Bronchial epithelial cell (primary cell): ENCODE data around the gene TMEM271. TPM values are rescaled to one million over a fixed set of nuclear protein-coding genes. Genes with fewer than 3 reads are reported as not detected.

ENCODE experiments used
- DNase-seq: peaks from one replicate; pipeline ENCODE4 v3.0.0-alpha.2; 2010; ENCODE audit warnings: low read depth
- FAIRE-seq: peaks from 2 replicates; lab custom pipeline; 2011; peaks lifted over from hg19 to GRCh38; lab: Jason Lieb, UNC
- H3K27me3 ChIP-seq: 2 replicates; pipeline ENCODE4 v1.5.1; 2011; ENCODE audit warnings: low read length; ENCODE audit not compliant: control insufficient read depth, insufficient read depth
- H3K36me3 ChIP-seq: 2 replicates; pipeline ENCODE4 v1.5.1; 2011; ENCODE audit warnings: low read length; ENCODE audit not compliant: control insufficient read depth, insufficient read depth
- H3K4me3 ChIP-seq: 2 replicates; pipeline ENCODE4 v1.5.1; 2011; ENCODE audit warnings: mild to moderate bottlenecking, low read depth, low read length, control low read depth
- total RNA-seq: library from RNA; depleted of rRNA; stranded (reverse); fragments of >200 nt; gene quantifications from 2 replicates; pipeline ENCODE4 v1.2.1, GENCODE V29; 2014
- TF ChIP-seq, protein P1 (sequence below): IDR thresholded peaks from 2 replicates; pipeline ENCODE4 v1.5.1; 2011; ENCODE audit warnings: mild to moderate bottlenecking, moderate library complexity, low read length, control low read depth, inconsistent platforms; ENCODE audit not compliant: insufficient read depth, severe bottlenecking

Gene TMEM271, protein sequence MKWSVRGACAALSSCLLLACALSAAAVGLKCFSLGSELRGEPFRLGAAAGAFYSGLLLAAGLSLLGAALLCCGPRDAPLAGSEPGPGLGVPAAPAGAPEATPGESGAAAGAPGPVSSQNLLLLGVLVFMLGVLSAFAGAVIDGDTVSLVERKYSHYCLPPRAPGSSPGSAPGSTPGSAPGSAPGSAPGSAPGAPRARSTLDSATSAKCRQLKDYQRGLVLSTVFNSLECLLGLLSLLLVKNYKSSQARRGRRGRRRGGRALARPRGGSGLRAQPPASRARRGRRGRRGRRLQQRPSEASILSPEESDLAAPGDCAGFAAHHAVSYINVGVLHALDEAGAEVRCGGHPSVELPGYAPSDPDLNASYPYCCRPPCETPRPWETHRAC
- not detected in 2 replicates for total RNA-seq

DNA sequence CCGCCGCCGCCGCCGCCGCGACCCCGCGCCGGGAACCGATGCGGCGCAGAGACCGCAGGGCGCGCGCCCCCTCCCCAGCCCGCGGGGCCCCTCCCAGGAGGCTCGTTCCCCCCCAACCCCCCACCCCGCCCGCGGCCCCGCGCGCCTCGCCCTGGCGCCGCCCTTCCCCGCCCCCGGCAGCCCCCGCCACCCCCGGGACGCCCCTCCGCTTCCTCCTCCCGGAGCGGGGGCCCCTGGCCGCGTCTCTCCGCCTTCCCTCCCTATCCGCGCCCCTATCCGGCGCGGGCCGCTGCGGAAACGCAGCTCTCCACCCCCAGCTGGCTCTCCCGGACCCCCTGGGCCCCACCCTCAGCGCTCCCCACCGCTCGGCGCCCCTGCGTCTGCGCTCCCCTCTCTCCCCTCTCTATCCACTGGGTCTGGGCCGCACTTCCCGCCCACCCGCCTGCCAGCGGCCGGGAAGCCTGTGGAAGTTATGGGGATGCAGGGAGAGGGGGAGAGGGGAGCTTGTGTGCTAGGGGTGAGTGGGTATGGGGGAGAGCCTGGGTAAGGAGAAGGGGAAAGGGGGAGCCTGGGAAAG lies at the start of gene TMEM271:
TSS of gene TMEM271 (minus strand) at position 51 of the 577 bp plus-strand sequence. CDS start 233 bp downstream, outside the sequence.
- TF ChIP-seq, protein P1, sequence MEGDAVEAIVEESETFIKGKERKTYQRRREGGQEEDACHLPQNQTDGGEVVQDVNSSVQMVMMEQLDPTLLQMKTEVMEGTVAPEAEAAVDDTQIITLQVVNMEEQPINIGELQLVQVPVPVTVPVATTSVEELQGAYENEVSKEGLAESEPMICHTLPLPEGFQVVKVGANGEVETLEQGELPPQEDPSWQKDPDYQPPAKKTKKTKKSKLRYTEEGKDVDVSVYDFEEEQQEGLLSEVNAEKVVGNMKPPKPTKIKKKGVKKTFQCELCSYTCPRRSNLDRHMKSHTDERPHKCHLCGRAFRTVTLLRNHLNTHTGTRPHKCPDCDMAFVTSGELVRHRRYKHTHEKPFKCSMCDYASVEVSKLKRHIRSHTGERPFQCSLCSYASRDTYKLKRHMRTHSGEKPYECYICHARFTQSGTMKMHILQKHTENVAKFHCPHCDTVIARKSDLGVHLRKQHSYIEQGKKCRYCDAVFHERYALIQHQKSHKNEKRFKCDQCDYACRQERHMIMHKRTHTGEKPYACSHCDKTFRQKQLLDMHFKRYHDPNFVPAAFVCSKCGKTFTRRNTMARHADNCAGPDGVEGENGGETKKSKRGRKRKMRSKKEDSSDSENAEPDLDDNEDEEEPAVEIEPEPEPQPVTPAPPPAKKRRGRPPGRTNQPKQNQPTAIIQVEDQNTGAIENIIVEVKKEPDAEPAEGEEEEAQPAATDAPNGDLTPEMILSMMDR, result no peak
- FAIRE-seq (no peak), DNase-seq (no peak)
- no peak within 1 kb of the TSS for H3K4me3 ChIP-seq
- H3K27me3 ChIP-seq, result peaks cover 32% of the 10 kb centered on the region
- no peaks in the 10 kb centered on the region for H3K36me3 ChIP-seq

DNA sequence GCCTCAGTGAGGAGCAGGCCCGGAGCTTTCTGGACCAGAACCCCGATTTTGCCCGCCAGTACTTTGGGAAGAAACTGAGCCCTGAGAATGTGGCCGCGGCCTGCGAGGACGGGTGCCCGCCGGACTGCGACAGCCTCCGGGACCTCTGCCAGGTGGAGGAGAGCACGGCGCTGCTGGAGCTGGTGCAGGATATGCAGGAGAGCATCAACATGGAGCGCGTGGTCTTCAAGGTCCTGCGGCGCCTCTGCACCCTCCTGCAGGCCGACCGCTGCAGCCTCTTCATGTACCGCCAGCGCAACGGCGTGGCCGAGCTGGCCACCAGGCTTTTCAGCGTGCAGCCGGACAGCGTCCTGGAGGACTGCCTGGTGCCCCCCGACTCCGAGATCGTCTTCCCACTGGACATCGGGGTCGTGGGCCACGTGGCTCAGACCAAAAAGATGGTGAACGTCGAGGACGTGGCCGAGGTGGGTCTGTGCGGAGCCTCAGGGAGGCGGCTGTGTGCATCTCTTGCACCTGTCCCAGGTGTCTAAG lies 49.6 kb upstream of the TMEM271 start:
- TF ChIP-seq, protein P1, result no peak
- FAIRE-seq (no peak), DNase-seq (no peak)
- Histone ChIP-seq H3K4me3 (no peak overlapping the region), H3K36me3 (no peaks in the 10 kb centered on the region), H3K27me3 (no peaks in the 10 kb centered on the region)

DNA sequence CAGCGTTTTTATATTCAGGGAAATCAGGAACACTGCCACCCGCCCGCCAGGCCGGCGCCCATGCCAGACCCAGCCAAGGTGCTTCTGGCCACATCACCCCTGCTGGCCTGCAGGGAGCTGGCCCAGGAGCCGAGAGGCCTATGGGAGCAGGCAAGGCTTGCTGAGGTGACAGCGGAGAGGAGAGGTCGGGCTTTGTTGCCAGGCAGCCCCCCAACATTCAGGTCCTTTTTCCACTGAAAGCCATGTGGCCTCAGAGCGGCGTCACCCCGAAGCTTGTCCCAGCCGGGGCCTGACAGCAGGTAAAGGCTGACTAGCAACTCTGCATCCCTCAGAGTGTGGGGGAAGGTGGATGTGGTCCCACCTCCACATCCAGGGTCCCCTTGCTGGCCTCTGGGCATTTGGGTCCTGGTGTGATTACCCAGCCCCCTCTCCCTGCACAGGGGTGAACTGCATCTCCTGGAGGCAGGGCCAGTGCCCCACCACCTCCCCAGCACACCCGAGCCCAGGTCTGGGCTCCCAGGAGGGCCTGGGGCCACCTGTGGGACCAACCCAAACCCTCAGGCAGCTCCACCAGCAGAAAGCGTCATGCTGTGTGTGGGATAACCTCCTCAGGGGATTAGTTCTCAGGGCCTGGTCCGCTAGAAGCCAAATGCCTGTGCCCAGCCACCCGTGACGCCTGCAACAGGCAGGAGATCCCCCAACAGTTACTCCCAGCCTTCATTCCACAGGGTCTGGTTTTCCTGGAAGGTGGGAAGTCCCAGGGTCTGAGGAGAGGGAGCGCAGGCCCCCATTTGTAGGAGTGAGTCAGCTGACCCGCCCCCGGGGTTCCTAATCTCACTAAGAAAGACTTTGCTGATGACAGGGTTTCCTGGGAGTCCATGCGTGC lies 48.9 kb upstream of the TMEM271 start, which contains the start of gene PDE6B:
TSS of gene PDE6B (plus strand) at position 869 of the 886 bp plus-strand sequence. CDS start 54 bp downstream, outside the sequence.
- FAIRE-seq, result no peak
- Histone ChIP-seq H3K36me3 (no peaks in the 10 kb centered on the region), H3K27me3 (no peaks in the 10 kb centered on the region), H3K4me3 (no peak within 1 kb of the TSS)
- TF ChIP-seq, protein P1, result no peak
- no peak for DNase-seq

DNA sequence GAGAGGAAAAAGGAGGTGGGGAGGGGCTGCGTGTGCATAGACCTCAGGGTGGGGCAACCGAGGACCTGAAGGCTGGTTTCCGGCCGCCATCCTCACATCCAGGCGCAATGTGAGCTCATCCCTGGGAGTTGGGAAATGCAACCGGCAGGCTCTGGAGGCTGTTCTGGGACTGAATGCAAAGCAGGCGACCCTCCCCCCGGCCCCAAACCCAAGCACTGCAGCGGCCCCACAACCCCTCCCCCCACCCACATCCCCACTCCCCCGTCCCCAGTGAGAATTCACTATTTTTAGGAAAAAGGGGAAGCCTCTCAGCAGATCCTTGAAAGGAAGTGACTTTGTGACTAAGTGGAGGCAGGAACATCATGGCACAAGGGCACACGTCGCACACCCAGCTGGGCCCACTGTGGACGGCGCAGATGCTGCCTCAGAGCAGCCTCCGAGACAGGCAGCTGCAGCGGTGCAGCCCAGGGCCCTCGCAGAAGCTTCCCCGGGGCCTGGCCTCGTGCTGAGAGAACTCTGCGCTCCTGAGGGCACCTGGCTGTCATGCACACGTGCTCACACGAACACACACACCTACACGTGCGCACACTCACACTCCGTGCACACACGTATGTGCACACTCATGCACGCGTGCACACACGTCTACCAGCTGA lies 47.9 kb upstream of the TMEM271 start:
- FAIRE-seq, result no peak
- no peak for DNase-seq
- Histone ChIP-seq H3K4me3 (no peak overlapping the region), H3K36me3 (no peaks in the 10 kb centered on the region), H3K27me3 (no peaks in the 10 kb centered on the region)
- TF ChIP-seq, protein P1, result no peak
